Measurements from ENCODE around the gene CHMP5. TPM values are rescaled to one million over a fixed set of nuclear protein-coding genes. Genes with fewer than 3 reads are reported as not detected.

CHMP5 gene
- total RNA-seq, 3 donors from 2014 or later (not counting 1 experiment from before 2014, with no cell fraction given), result 21.3 to 24.5 (median 24.0) TPM

- H3K36me3 ChIP-seq (ENCODE audit: control insufficient read depth, insufficient read depth, low read length), result peaks cover 25% of the 10 kb centered on the region
- H3K27ac Mint-ChIP-seq, result no peak overlapping the region
- H3K9me3 Mint-ChIP-seq, result no peaks in the 10 kb centered on the region
- no peak for TF ChIP-seq CTCF (IDR thresholded peaks at IDR 0.05)
- H3K27me3 ChIP-seq (ENCODE audit: control insufficient read depth, insufficient read depth, low read length), result no peaks in the 10 kb centered on the region
- intact Hi-C loops (cut with micrococcal nuclease), result no loop called here
- H3K36me3 Mint-ChIP-seq, result peaks cover 8% of the 10 kb centered on the region
- no peak overlapping the region for H3K4me3 ChIP-seq (ENCODE audit: low read length)
- no peaks in the 10 kb centered on the region for H3K9me3 ChIP-seq (ENCODE audit: control insufficient read depth, insufficient read depth, low read length)
- DNase-seq, result no peak
- peaks cover 4% of the 10 kb centered on the region for H3K4me1 ChIP-seq (ENCODE audit: control insufficient read depth, insufficient read depth, low read length)
- no peaks in the 10 kb centered on the region for H3K4me1 Mint-ChIP-seq
- H3K27me3 Mint-ChIP-seq (ENCODE audit: low read depth in 2 of 2), result no peaks in the 10 kb centered on the region
- H3K4me3 Mint-ChIP-seq, result no peak overlapping the region
- 85% methylated on average over 3 of the region's 3 CpGs for WGBS (ENCODE audit: insufficient coverage)
- no peak for ATAC-seq
- H3K27ac ChIP-seq (ENCODE audit: low read length), result no peak overlapping the region
Measured at GRCh38 chr9:33248606-33249005, 16.2 kb upstream of the CHMP5 start.

GRCh38 chr9:33249087-33249658, 15.7 kb upstream of the CHMP5 start:
- H3K9me3 Mint-ChIP-seq, result no peaks in the 10 kb centered on the region
- no peak overlapping the region for H3K27ac Mint-ChIP-seq
- H3K4me1 Mint-ChIP-seq, result no peaks in the 10 kb centered on the region
- no peak overlapping the region for H3K4me3 Mint-ChIP-seq
- Histone ChIP-seq H3K36me3 (ENCODE audit: control insufficient read depth, insufficient read depth, low read length) (peaks cover 30% of the 10 kb centered on the region), H3K9me3 (ENCODE audit: control insufficient read depth, insufficient read depth, low read length) (no peaks in the 10 kb centered on the region), H3K27me3 (ENCODE audit: control insufficient read depth, insufficient read depth, low read length) (no peaks in the 10 kb centered on the region), H3K4me1 (ENCODE audit: control insufficient read depth, insufficient read depth, low read length) (peaks cover 4% of the 10 kb centered on the region), H3K4me3 (ENCODE audit: low read length) (no peak overlapping the region), H3K27ac (ENCODE audit: low read length) (no peak overlapping the region)
- peaks cover 8% of the 10 kb centered on the region for H3K36me3 Mint-ChIP-seq
- TF ChIP-seq CTCF (IDR thresholded peaks at IDR 0.05), result no peak
- H3K27me3 Mint-ChIP-seq (ENCODE audit: low read depth in 2 of 2), result no peaks in the 10 kb centered on the region
- ATAC-seq (no peak), DNase-seq (no peak)
- WGBS (ENCODE audit: insufficient coverage), result 74% methylated on average over 6 of the region's 6 CpGs
- intact Hi-C loops (cut with micrococcal nuclease), result no loop called here

DNA sequence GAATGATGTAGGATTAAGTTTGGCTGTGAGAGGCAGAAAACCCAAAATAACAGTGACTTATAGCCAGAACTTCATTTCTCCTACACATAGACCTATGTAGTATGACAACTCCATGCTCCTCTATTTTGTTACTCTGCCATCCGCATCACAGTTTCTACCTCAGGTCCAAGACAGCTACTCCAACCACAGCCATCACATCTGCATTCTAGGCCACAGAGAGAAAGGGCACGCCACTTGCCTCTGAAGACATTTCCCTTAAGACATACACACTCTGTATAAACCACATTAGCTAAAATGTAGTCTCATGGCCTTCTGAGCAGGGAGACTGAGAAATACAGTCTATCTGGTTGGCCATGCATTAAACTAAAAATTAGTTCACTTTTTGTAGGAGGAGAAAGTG, 14.9 kb upstream of the CHMP5 start:
- ATAC-seq (no peak), DNase-seq (no peak)
- no peaks in the 10 kb centered on the region for H3K4me1 Mint-ChIP-seq
- H3K4me3 ChIP-seq (ENCODE audit: low read length), result no peak overlapping the region
- no peaks in the 10 kb centered on the region for H3K27me3 Mint-ChIP-seq (ENCODE audit: low read depth in 2 of 2)
- H3K27me3 ChIP-seq (ENCODE audit: control insufficient read depth, insufficient read depth, low read length), result no peaks in the 10 kb centered on the region
- intact Hi-C loops (cut with micrococcal nuclease), result no loop called here
- no peak overlapping the region for H3K27ac Mint-ChIP-seq
- H3K4me1 ChIP-seq (ENCODE audit: control insufficient read depth, insufficient read depth, low read length), result peaks cover 4% of the 10 kb centered on the region
- peaks cover 38% of the 10 kb centered on the region for H3K36me3 ChIP-seq (ENCODE audit: control insufficient read depth, insufficient read depth, low read length)
- no peak overlapping the region for H3K27ac ChIP-seq (ENCODE audit: low read length)
- no peaks in the 10 kb centered on the region for H3K9me3 ChIP-seq (ENCODE audit: control insufficient read depth, insufficient read depth, low read length)
- WGBS (ENCODE audit: insufficient coverage), result 89% methylated on average over 1 of the region's 2 CpGs
- H3K36me3 Mint-ChIP-seq, result peaks cover 8% of the 10 kb centered on the region
- H3K9me3 Mint-ChIP-seq, result no peaks in the 10 kb centered on the region
- no peak overlapping the region for H3K4me3 Mint-ChIP-seq
- TF ChIP-seq CTCF (IDR thresholded peaks at IDR 0.05), result no peak

GRCh38 chr9:33250458-33250995, 14.3 kb upstream of the CHMP5 start:
- H3K4me1 ChIP-seq (ENCODE audit: control insufficient read depth, insufficient read depth, low read length), result peaks cover 4% of the 10 kb centered on the region
- TF ChIP-seq CTCF (IDR thresholded peaks at IDR 0.05), result no peak
- ATAC-seq (no peak), DNase-seq (no peak)
- Mint-ChIP-seq H3K4me3 (no peak overlapping the region), H3K36me3 (peaks cover 8% of the 10 kb centered on the region), H3K27ac (no peak overlapping the region), H3K9me3 (no peaks in the 10 kb centered on the region), H3K4me1 (no peaks in the 10 kb centered on the region), H3K27me3 (ENCODE audit: low read depth in 2 of 2) (no peaks in the 10 kb centered on the region)
- no peak overlapping the region for H3K4me3 ChIP-seq (ENCODE audit: low read length)
- no peaks in the 10 kb centered on the region for H3K9me3 ChIP-seq (ENCODE audit: control insufficient read depth, insufficient read depth, low read length)
- 94% methylated on average over 1 of the region's 1 CpG for WGBS (ENCODE audit: insufficient coverage)
- intact Hi-C loops (cut with micrococcal nuclease), result no loop called here
- no peaks in the 10 kb centered on the region for H3K27me3 ChIP-seq (ENCODE audit: control insufficient read depth, insufficient read depth, low read length)
- peaks cover 43% of the 10 kb centered on the region for H3K36me3 ChIP-seq (ENCODE audit: control insufficient read depth, insufficient read depth, low read length)
- no peak overlapping the region for H3K27ac ChIP-seq (ENCODE audit: low read length)
